Liver (tissue), 3 donors: Measurements from ENCODE around the gene SAMD1.

Source experiments
- CTCF ChIP-seq: fragments of 150-350 bp; IDR thresholded peaks from 2 replicates; pipeline ENCODE4 v1.5.1; 2017; ENCODE audit warnings: improper control_type of control experiment, low read depth, low read length; ENCODE audit not compliant: missing input control
- EGR1 ChIP-seq, 2 donors: IDR thresholded peaks; 2 replicates each; pipeline ENCODE4 v1.6.1; 2016 to 2018; ENCODE audit warnings: antibody characterized with exemption in 2 of 2, low read depth in 2 of 2
- GABPA ChIP-seq, 2 donors: IDR thresholded peaks in 1 of 2; conservative IDR thresholded peaks in 1 of 2; 2 replicates each; pipeline ENCODE4 v1.6.1; 2016; ENCODE audit warnings: antibody characterized with exemption in 2 of 2, mild to moderate bottlenecking in 1 of 2, moderate library complexity in 1 of 2
- JUND ChIP-seq, 2 donors: IDR thresholded peaks; 2 replicates each; pipeline ENCODE4 v1.6.1; 2016; ENCODE audit warnings: antibody characterized with exemption in 2 of 2
- RAD21 ChIP-seq, 2 donors: IDR thresholded peaks; 2 replicates each; pipeline ENCODE4 v1.6.1; 2016; ENCODE audit warnings: antibody characterized with exemption in 2 of 2, mild to moderate bottlenecking in 2 of 2
- SP1 ChIP-seq: IDR thresholded peaks from 2 replicates; pipeline ENCODE4 v1.6.1; 2018; ENCODE audit warnings: antibody characterized with exemption, mild to moderate bottlenecking
- TAF1 ChIP-seq: conservative IDR thresholded peaks from 2 replicates; pipeline ENCODE4 v1.6.1; 2016; ENCODE audit warnings: antibody characterized with exemption, mild to moderate bottlenecking
- TF ChIP-seq, protein P1 (sequence below): IDR thresholded peaks from 2 replicates; pipeline ENCODE4 v1.6.1; 2016; ENCODE audit warnings: antibody characterized with exemption
- TF ChIP-seq, protein P2 (sequence below): IDR thresholded peaks from 2 replicates; pipeline ENCODE4 v1.6.1; 2016; ENCODE audit warnings: antibody characterized with exemption, mild to moderate bottlenecking
- TF ChIP-seq, protein P3 (sequence below): IDR thresholded peaks from 2 replicates; pipeline ENCODE4 v1.6.1; 2016; ENCODE audit warnings: antibody characterized with exemption
- donor health status: healthy.
- donor health status: healthy.

- TF ChIP-seq CTCF: no peak
- TF ChIP-seq EGR1 (IDR thresholded peaks at IDR 0.05; ENCODE audit: low read depth in 2 of 2): no peak
- TF ChIP-seq GABPA (IDR thresholded peaks at IDR 0.05 in 1 of 2, conservative IDR thresholded peaks at IDR 0.05 in 1 of 2): no peak
- TF ChIP-seq, protein P1, sequence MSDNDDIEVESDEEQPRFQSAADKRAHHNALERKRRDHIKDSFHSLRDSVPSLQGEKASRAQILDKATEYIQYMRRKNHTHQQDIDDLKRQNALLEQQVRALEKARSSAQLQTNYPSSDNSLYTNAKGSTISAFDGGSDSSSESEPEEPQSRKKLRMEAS: no peak
- TF ChIP-seq TAF1: no peak
- TF ChIP-seq, protein P2, sequence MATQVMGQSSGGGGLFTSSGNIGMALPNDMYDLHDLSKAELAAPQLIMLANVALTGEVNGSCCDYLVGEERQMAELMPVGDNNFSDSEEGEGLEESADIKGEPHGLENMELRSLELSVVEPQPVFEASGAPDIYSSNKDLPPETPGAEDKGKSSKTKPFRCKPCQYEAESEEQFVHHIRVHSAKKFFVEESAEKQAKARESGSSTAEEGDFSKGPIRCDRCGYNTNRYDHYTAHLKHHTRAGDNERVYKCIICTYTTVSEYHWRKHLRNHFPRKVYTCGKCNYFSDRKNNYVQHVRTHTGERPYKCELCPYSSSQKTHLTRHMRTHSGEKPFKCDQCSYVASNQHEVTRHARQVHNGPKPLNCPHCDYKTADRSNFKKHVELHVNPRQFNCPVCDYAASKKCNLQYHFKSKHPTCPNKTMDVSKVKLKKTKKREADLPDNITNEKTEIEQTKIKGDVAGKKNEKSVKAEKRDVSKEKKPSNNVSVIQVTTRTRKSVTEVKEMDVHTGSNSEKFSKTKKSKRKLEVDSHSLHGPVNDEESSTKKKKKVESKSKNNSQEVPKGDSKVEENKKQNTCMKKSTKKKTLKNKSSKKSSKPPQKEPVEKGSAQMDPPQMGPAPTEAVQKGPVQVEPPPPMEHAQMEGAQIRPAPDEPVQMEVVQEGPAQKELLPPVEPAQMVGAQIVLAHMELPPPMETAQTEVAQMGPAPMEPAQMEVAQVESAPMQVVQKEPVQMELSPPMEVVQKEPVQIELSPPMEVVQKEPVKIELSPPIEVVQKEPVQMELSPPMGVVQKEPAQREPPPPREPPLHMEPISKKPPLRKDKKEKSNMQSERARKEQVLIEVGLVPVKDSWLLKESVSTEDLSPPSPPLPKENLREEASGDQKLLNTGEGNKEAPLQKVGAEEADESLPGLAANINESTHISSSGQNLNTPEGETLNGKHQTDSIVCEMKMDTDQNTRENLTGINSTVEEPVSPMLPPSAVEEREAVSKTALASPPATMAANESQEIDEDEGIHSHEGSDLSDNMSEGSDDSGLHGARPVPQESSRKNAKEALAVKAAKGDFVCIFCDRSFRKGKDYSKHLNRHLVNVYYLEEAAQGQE: no peak
- TF ChIP-seq JUND (IDR thresholded peaks at IDR 0.05): no peak
- TF ChIP-seq, protein P3, sequence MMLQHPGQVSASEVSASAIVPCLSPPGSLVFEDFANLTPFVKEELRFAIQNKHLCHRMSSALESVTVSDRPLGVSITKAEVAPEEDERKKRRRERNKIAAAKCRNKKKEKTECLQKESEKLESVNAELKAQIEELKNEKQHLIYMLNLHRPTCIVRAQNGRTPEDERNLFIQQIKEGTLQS: no peak
- TF ChIP-seq SP1: no peak
- no peak for TF ChIP-seq RAD21 (IDR thresholded peaks at IDR 0.05)
These were observed at the start of gene SAMD1 for GRCh38 chr19:14090509-14091080.
